A549 (cell line): ENCODE results near the gene HSPA4. TPM values are rescaled to one million over a fixed set of nuclear protein-coding genes. Genes with fewer than 3 reads are reported as not detected.

Source experiments
- ATAC-seq, 2 experiments: fragments of 200-7000 bp in 1 of 2; fragments of >200 bp in 1 of 2; cut with Nextera tagmentation in 1 of 2; cut with Tn5 transposase in 1 of 2; 3 replicates each; pipeline versions ENCODE4 v1.8.0 to v1.9.1; 2018 to 2020; ENCODE audit warnings: mild to moderate bottlenecking in 1 of 2, moderate library complexity in 1 of 2
- CTCF ChIA-PET: fragments of 300-600 bp; sonication (Branson Sonifier 250); formaldehyde crosslinking; extraction: SDS; loops from one replicate; lab custom pipeline; 2021; ENCODE audit warnings: antibody characterized with exemption, inconsistent platforms; lab: Yijun Ruan, JAX
- POLR2A ChIA-PET: fragments of 350-600 bp; formaldehyde crosslinking; extraction: SDS; loops from one replicate; lab custom pipeline; 2021; ENCODE audit warnings: antibody characterized with exemption, inconsistent platforms; lab: Yijun Ruan, JAX
- DNase-seq, 2 experiments: peaks; one replicate each; pipeline versions ENCODE4 v3.0.0 to v3.0.0-alpha.2; 2011 to 2016; ENCODE audit warnings: low read depth in 1 of 2, low spot score in 1 of 2
- FAIRE-seq: peaks from 2 replicates; lab custom pipeline; 2011; peaks lifted over from hg19 to GRCh38; lab: Jason Lieb, UNC
- H3K27ac ChIP-seq, 2 experiments: fragments of >200 bp; sonication (Bioruptor Twin); formaldehyde crosslinking; 3 replicates each; pipeline ENCODE4 v1.5.1; 2016 to 2017
- H3K4me1 ChIP-seq: fragments of >200 bp; sonication (Bioruptor Twin); formaldehyde crosslinking; 3 replicates; pipeline ENCODE4 v1.6.1; 2016
- H3K4me2 ChIP-seq: fragments of >200 bp; sonication (Bioruptor Twin); formaldehyde crosslinking; 3 replicates; pipeline ENCODE4 v1.6.1; 2016
- H3K4me3 ChIP-seq: fragments of >200 bp; sonication (Bioruptor Twin); formaldehyde crosslinking; 3 replicates; pipeline ENCODE4 v1.5.1; 2016
- H3K9me3 ChIP-seq: fragments of >200 bp; sonication (Bioruptor Twin); formaldehyde crosslinking; 3 replicates; pipeline ENCODE4 v1.6.1; 2016
- BHLHE40 ChIP-seq: IDR thresholded peaks from 2 replicates; pipeline ENCODE4 v1.6.1; 2012; ENCODE audit warnings: low read depth, low read length, inconsistent platforms
- CHD2 ChIP-seq: fragments of 150-350 bp; IDR thresholded peaks from 2 replicates; pipeline ENCODE4 v1.6.1; 2014; ENCODE audit warnings: low read length; ENCODE audit not compliant: partially characterized antibody
- ESRRA ChIP-seq: fragments of 150-350 bp; IDR thresholded peaks from 2 replicates; pipeline ENCODE4 v1.6.1; 2014; ENCODE audit warnings: mild to moderate bottlenecking, low read length, borderline replicate concordance
- FOXS1 ChIP-seq: fragments of 250-450 bp; sonication (Bioruptor Pico); IDR thresholded peaks from 2 replicates; pipeline ENCODE4 v1.5.0; 2020; ENCODE audit warnings: mild to moderate bottlenecking, moderate library complexity
- GATA3 ChIP-seq: IDR thresholded peaks from 2 replicates; pipeline ENCODE4 v1.6.1; 2012; ENCODE audit warnings: borderline replicate concordance
- HOXA7 ChIP-seq: fragments of 250-450 bp; sonication (Bioruptor Pico); IDR thresholded peaks from 2 replicates; pipeline ENCODE4 v1.5.0; 2020; ENCODE audit warnings: mild to moderate bottlenecking, moderate library complexity
- HOXB13 ChIP-seq: fragments of 250-450 bp; sonication (Bioruptor Pico); IDR thresholded peaks from 2 replicates; pipeline ENCODE4 v1.5.0; 2020; ENCODE audit warnings: low read depth, mild to moderate bottlenecking, moderate library complexity
- JUN ChIP-seq, 2 experiments: fragments of >200 bp; sonication (Bioruptor Twin); formaldehyde crosslinking; IDR thresholded peaks; 2 replicates in 1 of 2; 3 replicates in 1 of 2; pipeline ENCODE4 v1.6.1; 2016 to 2017
- JUNB ChIP-seq: fragments of >200 bp; sonication (Bioruptor Twin); formaldehyde crosslinking; IDR thresholded peaks from 2 replicates; pipeline ENCODE4 v1.6.1; 2016
- KDM5A ChIP-seq: fragments of 200-600 bp; sonication (generic); IDR thresholded peaks from 2 replicates; pipeline ENCODE4 v1.6.1; 2016; ENCODE audit warnings: antibody characterized with exemption, mild to moderate bottlenecking
- MAFK ChIP-seq: fragments of 450-650 bp; IDR thresholded peaks from 2 replicates; pipeline ENCODE4 v1.6.1; 2014; ENCODE audit not compliant: partially characterized antibody
- NFE2L2 ChIP-seq: fragments of 150-350 bp; conservative IDR thresholded peaks from 2 replicates; pipeline ENCODE4 v1.6.1; 2014; ENCODE audit warnings: low read length
- NR3C1 ChIP-seq: fragments of >200 bp; sonication (Bioruptor Twin); formaldehyde crosslinking; IDR thresholded peaks from 3 replicates; pipeline ENCODE4 v1.6.1; 2017
- PHF8 ChIP-seq: fragments of 200-600 bp; sonication (generic); IDR thresholded peaks from 2 replicates; pipeline ENCODE4 v1.6.1; 2016; ENCODE audit warnings: low read depth, mild to moderate bottlenecking, antibody characterized with exemption, moderate library complexity, borderline replicate concordance
- POLR2AphosphoS2 ChIP-seq: conservative IDR thresholded peaks from 2 replicates; pipeline ENCODE4 v1.6.1; 2012; ENCODE audit warnings: low read length, improper control_type of control experiment, inconsistent platforms
- RCOR1 ChIP-seq: fragments of 150-350 bp; IDR thresholded peaks from 2 replicates; pipeline ENCODE4 v1.6.1; 2014; ENCODE audit warnings: antibody characterized with exemption, low read length, low read depth
- SMC3 ChIP-seq: fragments of >200 bp; sonication (Bioruptor Twin); formaldehyde crosslinking; IDR thresholded peaks from 3 replicates; pipeline ENCODE4 v1.6.1; 2018; ENCODE audit warnings: inconsistent platforms
- SREBF2 ChIP-seq: fragments of 450-650 bp; IDR thresholded peaks from 2 replicates; pipeline ENCODE4 v1.6.1; 2014; ENCODE audit warnings: mild to moderate bottlenecking, moderate library complexity
- TFCP2L1 ChIP-seq: fragments of 250-450 bp; sonication (Bioruptor Pico); IDR thresholded peaks from 2 replicates; pipeline ENCODE4 v1.5.0; 2021; ENCODE audit warnings: mild to moderate bottlenecking
- ZC3H11A ChIP-seq: fragments of 450-650 bp; IDR thresholded peaks from 2 replicates; pipeline ENCODE4 v1.6.1; 2014; ENCODE audit warnings: antibody characterized with exemption, mild to moderate bottlenecking
- ZNF302 ChIP-seq: fragments of 250-450 bp; sonication (Bioruptor Pico); IDR thresholded peaks from 2 replicates; pipeline ENCODE4 v1.9.0; 2021; ENCODE audit warnings: inconsistent platforms, mild to moderate bottlenecking, moderate library complexity
- ZSCAN20 ChIP-seq: fragments of 250-450 bp; sonication (Bioruptor Pico); IDR thresholded peaks from 2 replicates; pipeline ENCODE4 v1.8.0; 2022; ENCODE audit warnings: mild to moderate bottlenecking, moderate library complexity
- WGBS: methylation state at CpG from one replicate; pipeline ENCODE4 v1.1.6; 2017; ENCODE audit errors: missing lambda C conversion rate; 5-methylcytosine and 5-hydroxymethylcytosine counted together
- polyA plus RNA-seq, 4 experiments: library from polyadenylated mRNA; depleted of rRNA in 3 of 4; stranded (reverse); fragments of >200 nt; fragmentation: RNase III in 1 of 4; extraction: RNeasy Plus Mini Kit Qiagen cat#74134 plus additional on column Dnase treatment in 1 of 4; gene quantifications; 2 replicates in 3 of 4; 3 replicates in 1 of 4; pipeline ENCODE4 v1.2.3, GENCODE V29; 2011 to 2017
- TF ChIP-seq, protein P1 (sequence below): fragments of 450-650 bp; IDR thresholded peaks from 2 replicates; pipeline ENCODE4 v1.6.1; 2014; ENCODE audit warnings: antibody characterized with exemption
- TF ChIP-seq, protein P2 (sequence below): fragments of >200 bp; sonication (Bioruptor Twin); formaldehyde crosslinking; IDR thresholded peaks from 2 replicates; pipeline ENCODE4 v1.6.1; 2016

HSPA4 gene
- polyA plus RNA-seq, 2 of the 4 experiments (the other 2 are of a cell fraction) = 160 to 166 TPM

DNA sequence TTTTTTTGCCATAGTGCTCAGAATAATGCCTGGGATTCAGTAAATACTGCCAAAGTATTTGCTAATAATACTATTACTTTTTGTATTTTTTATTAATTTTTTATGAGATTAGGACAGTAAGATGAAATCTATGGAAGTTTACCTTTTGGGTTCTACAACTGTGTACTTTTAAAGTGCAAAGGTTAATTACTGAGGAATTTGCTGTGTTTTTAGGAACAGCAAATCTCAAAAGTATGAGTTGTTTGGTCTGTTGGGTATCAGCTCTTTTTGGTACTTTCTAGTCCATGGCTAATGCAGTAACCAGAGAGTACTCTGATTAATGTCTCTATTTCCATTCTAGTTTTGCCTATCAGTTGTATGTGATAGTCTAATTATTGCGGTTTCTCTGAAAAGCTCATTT lies 5.1 kb downstream of the HSPA4 start:
- FAIRE-seq = no peak
- TF ChIP-seq JUN (IDR thresholded peaks at IDR 0.05) = no peak
- TF ChIP-seq TFCP2L1 (CRISPR knock-in tag) = no peak
- TF ChIP-seq NR3C1 = no peak
- TF ChIP-seq PHF8 = no peak
- no peak for TF ChIP-seq ZC3H11A
- no peak for TF ChIP-seq KDM5A
- TF ChIP-seq GATA3 = no peak
- TF ChIP-seq, protein P1, sequence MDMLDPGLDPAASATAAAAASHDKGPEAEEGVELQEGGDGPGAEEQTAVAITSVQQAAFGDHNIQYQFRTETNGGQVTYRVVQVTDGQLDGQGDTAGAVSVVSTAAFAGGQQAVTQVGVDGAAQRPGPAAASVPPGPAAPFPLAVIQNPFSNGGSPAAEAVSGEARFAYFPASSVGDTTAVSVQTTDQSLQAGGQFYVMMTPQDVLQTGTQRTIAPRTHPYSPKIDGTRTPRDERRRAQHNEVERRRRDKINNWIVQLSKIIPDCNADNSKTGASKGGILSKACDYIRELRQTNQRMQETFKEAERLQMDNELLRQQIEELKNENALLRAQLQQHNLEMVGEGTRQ = no peak
- no peak for TF ChIP-seq ZSCAN20 (CRISPR knock-in tag)
- TF ChIP-seq POLR2AphosphoS2 = no peak
- TF ChIP-seq CHD2 = no peak
- no peak for TF ChIP-seq RCOR1
- ATAC-seq = no peak
- CTCF ChIA-PET = no interaction called here
- no peak for DNase-seq
- Histone ChIP-seq H3K4me1 (peaks cover 39% of the 10 kb centered on the region; the same call in 2 of the 3 replicates), H3K9me3 (no peaks in the 10 kb centered on the region), H3K27ac (no peak overlapping the region), H3K4me2 (no peak overlapping the region), H3K4me3 (no peak overlapping the region)
- WGBS = 93% methylated on average over 1 of the region's 1 CpG
- POLR2A ChIA-PET = no interaction called here

DNA sequence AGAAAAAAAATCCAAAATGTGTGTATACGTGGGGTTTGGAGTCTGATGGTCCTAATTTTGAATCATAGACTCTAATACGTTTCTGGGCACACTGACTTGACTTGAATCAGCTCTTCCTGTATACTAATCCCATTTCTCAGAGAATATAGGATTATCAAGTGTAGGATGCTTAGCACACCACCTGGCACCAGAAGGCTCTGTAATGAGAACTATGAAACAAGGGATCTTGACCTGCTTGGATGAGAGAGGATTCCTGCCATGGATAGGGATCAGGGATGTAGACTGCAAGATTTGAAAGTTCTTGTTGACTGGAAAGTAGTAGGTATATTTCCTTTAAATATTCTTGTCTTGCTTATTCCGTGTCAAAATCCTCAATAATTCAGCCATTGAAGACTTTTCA lies 7.8 kb downstream of the HSPA4 start:
- Histone ChIP-seq H3K4me1 (peaks cover 34% of the 10 kb centered on the region; the same call in 2 of the 3 replicates), H3K4me2 (no peak overlapping the region), H3K4me3 (no peak overlapping the region), H3K9me3 (no peaks in the 10 kb centered on the region), H3K27ac (no peak overlapping the region)
- DNase-seq = no peak
- 83% methylated on average over 3 of the region's 3 CpGs for WGBS
- CTCF ChIA-PET = interaction anchor here (0.8 kb wide), 1 partner anchor 10 kb away, joined by 3 read pairs; no protein-coding TSS in a partner anchor
- ATAC-seq = no peak
- no peak for FAIRE-seq
- TF ChIP-seq FOXS1 (CRISPR knock-in tag) (no peak), HOXB13 (CRISPR knock-in tag) (no peak), RCOR1 (no peak), NR3C1 (no peak), ESRRA (no peak), ZSCAN20 (CRISPR knock-in tag) (no peak), NFE2L2 (no peak), JUNB (no peak), ZNF302 (CRISPR knock-in tag) (no peak), SMC3 (no peak), BHLHE40 (no peak), SREBF2 (no peak), HOXA7 (CRISPR knock-in tag) (no peak), ZC3H11A (no peak)
- TF ChIP-seq, protein P2, sequence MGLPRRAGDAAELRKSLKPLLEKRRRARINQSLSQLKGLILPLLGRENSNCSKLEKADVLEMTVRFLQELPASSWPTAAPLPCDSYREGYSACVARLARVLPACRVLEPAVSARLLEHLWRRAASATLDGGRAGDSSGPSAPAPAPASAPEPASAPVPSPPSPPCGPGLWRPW = no peak
- POLR2A ChIA-PET = no interaction called here

DNA sequence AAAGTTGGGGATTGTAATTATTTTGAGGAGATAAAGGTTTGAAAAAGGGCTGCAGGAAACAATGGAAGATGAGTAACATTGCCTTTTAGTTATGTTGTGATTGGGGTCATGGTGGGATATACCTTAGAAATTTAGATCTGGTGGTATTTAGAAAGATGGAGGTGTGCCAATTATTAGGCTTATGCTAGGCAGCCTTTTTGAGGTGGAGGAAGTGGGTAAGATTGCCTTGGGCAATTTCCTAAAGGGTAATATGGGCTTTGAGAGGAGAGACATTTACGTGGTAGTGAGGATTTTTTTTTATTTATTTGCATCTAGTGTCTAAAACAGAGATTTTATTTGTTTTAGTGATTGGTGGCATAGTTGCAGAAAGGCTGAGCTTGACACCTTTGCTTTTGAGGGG lies 10.5 kb downstream of the HSPA4 start:
- ChIA-PET POLR2A (no interaction called here), CTCF (no interaction called here)
- no peak for ATAC-seq
- H3K4me1 ChIP-seq = peaks cover 12% of the 10 kb centered on the region; the same call in 1 of the 3 replicates
- H3K4me3 ChIP-seq = no peak overlapping the region
- FAIRE-seq = no peak
- no peak overlapping the region for H3K4me2 ChIP-seq
- WGBS = 83% methylated on average over 1 of the region's 1 CpG
- no peak for TF ChIP-seq KDM5A
- TF ChIP-seq MAFK = no peak
- no peak for DNase-seq
- H3K9me3 ChIP-seq = no peaks in the 10 kb centered on the region
- no peak overlapping the region for H3K27ac ChIP-seq
